Measurements from ENCODE around the gene NLRX1.
"Not testable (repeated sequence)": the region's sequence is repeated elsewhere in the genome, so short reads cannot be mapped to it uniquely, and the experiment has no call there.

Gene NLRX1, protein sequence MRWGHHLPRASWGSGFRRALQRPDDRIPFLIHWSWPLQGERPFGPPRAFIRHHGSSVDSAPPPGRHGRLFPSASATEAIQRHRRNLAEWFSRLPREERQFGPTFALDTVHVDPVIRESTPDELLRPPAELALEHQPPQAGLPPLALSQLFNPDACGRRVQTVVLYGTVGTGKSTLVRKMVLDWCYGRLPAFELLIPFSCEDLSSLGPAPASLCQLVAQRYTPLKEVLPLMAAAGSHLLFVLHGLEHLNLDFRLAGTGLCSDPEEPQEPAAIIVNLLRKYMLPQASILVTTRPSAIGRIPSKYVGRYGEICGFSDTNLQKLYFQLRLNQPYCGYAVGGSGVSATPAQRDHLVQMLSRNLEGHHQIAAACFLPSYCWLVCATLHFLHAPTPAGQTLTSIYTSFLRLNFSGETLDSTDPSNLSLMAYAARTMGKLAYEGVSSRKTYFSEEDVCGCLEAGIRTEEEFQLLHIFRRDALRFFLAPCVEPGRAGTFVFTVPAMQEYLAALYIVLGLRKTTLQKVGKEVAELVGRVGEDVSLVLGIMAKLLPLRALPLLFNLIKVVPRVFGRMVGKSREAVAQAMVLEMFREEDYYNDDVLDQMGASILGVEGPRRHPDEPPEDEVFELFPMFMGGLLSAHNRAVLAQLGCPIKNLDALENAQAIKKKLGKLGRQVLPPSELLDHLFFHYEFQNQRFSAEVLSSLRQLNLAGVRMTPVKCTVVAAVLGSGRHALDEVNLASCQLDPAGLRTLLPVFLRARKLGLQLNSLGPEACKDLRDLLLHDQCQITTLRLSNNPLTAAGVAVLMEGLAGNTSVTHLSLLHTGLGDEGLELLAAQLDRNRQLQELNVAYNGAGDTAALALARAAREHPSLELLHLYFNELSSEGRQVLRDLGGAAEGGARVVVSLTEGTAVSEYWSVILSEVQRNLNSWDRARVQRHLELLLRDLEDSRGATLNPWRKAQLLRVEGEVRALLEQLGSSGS

DNA sequence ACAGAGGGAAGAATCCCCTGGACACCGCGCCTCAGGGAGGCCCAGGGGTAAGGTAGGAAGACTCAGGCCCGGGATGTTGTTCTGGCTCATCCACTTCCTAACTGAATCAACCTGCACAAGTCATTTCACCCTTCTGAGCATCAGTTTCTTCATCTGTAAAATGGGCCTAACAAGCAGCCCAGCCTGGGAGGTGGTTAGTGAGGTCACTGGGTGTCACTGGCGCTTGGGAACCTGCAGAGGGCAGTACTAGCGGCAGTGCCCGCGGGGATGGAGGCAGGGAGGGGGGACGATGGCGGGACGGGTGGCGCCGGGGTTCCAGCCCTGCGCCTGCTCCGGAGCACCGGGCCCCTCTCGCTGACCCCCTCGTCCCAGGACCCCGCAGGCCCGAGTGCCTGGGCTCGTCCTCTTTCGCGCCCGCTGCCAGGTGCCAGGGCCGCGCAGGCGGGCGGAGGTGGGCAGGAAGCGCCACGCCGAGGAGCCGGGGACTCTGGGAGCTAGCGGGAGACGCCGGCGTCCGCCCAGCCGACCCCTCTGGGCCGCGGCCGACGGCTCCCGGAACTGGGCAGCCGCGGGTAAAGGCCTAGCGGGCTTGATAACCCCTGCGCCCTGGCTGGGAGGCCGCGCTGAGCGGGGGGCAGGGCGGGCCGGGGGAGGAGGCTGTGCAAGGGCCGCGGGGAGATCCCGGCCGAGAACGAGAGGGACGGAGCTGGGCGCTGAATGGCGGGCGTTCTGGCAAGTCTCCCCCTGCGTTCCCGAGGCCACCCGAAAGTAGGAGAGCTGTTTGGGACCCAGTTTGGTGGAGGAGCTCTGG lies at the start of gene NLRX1:
NLRX1 (plus strand) TSS at position 255 of the 811 bp plus-strand sequence. CDS start 2,679 bp downstream, outside the sequence.
- DNase-seq: peak; percentile 79 to 95 (median 92)

DNA sequence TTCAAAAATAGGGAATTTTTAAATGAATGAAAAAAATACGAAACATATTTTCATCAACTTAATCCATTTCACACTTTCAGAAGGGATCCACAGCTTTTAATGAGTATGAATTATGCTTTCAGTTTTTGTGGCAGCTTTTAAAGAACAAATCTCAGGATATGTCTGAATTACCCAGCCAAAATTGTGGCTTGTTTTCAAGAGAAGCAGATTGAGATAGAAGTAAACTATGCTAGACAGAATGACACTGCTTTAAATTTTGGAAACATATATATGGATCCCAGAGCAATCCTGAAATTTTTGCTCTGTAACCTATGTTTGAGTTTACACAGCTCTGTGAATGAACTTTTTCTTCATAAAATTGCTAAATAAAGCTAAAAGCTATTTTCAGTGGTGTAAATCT lies 49.6 kb upstream of the NLRX1 start:
- DNase-seq: no peak

DNA sequence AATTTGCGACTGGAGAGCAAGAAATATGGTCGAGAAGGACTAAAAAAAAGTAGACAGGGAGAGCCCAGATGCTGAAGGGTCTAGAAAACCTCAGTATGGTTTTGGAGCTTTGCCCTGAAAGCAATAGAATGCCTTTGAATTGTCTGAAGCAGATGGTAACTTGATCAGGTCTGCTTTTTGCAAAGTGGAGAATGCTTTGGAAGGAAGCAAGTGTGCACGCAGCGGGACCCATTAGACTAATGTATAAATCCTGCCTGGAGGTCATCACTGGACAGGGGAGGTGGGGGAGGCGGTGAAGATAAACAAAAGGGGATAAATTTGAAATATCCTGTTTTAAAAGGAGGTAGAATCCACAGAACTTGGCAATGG lies 47.9 kb upstream of the NLRX1 start:
- peak; percentile 43 to 90 (median 74) for DNase-seq

DNA sequence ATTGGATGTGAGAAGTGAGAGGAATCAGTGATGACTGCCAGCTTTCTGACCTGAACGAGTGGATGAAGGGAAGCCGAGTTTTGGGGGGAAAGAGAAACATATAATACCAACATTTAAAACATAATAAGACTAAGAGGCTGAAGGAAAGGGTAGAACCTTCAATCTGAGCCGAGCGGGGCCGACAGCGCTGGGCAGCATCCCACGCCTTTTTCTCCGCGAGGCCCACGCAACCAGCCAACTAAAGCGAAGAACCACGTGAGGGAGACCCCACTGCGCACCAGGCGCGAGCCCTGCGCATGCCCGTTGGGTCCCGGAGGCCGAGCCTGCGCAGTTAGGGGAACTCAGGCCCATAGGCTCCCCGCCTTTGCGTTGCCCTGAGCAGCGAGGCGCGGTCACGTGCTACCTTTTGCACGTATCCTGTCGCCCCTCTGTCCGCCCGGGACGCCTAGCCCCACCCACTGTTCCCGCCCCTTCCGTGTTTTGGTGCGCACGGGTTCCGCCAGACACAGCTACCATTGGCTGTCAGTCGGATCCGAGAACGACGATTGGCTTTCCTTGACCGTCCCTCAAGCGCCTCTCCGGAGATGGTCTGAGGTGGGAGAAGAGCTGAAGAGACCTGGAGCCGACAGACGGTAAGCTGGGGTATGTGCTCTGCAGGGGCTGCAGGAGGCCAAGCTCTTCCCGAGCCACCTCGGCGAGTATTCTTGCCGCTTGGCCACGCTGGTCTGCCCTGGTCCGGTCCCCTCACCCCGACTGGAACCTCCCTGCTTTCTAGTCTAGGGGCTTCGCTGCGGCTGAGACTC lies 47.3 kb upstream of the NLRX1 start, which contains the start of gene HINFP:
HINFP (plus strand) TSS at position 573 of the 803 bp plus-strand sequence. CDS start 5,365 bp downstream, outside the sequence.
- peak; percentile 99 to 100 (median 99) for DNase-seq

DNA sequence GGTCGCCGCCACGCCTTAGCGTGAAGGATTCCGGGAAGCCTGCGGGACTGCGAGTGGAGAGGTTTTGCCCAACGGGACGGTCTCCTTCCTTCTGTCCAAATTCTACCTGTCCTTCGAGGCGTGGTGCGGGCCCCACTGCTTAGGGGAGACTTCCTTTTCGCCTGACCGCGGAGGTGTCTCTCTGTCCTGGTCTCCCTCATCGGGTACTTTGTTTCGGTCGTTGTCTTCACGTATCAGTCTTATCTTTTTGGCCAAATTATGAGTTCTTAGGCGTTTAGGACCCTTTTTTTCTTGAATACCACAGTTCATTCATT lies 46.8 kb upstream of the NLRX1 start:
- no peak for DNase-seq

DNA sequence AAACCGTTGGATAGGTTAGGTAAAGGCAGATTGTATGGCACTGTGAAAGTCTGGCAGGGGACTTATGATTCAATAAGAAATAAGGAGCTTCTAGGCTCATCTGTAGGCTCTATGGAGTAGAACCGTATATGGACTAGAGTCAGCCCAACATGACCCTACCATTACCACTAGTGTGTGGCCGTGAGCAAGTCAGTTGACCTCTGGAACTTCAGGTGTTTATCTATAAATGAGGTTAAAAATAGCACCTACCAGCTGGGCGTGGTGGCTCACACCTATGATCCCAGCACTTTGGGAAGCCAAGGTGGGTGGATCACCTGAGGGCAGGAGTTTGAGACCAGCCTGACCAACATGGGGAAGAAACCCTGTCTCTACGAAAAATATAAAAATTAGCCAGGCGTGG lies 42.7 kb upstream of the NLRX1 start:
- no peak for DNase-seq

DNA sequence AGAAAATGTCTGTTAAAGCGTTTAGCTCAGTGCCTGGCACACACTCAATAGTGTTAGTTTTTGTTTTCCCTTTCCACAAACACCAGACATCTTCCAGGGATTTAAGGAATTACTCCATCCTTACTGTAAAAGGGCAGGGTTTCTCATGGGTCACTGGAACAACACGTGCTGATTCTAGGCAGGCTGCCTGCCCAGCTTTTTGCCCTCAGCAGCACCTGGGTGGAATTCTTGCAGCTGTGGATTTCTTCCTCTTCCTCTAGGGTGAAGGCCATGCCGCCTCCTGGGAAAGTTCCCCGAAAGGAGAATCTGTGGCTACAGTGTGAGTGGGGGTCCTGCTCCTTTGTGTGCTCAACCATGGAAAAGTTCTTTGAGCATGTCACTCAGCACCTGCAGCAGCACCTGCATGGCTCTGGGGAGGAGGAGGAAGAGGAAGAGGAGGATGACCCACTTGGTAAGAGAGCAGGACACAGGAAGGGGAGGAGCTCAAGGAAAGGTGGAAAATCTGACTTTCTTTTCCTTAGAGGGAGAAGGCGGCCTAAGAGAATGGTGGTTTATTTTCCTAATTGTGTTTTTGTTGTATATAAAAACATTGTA lies 41.8 kb upstream of the NLRX1 start:
- no peak for DNase-seq

DNA sequence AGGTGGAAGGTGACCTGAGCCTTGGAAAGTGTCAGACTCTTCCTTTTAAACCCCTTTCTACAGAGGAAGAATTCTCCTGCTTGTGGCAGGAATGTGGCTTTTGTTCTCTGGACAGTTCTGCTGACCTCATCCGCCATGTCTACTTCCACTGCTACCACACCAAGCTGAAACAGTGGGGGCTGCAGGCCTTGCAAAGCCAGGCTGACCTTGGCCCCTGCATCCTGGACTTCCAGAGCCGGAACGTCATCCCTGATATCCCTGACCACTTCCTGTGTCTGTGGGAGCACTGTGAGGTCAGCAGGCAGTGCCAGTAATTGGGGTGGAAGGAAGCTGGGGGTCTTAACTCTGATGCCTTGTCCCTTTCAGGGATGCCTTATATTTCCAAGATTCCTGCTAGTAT lies 37.9 kb upstream of the NLRX1 start:
- no peak for DNase-seq

DNA sequence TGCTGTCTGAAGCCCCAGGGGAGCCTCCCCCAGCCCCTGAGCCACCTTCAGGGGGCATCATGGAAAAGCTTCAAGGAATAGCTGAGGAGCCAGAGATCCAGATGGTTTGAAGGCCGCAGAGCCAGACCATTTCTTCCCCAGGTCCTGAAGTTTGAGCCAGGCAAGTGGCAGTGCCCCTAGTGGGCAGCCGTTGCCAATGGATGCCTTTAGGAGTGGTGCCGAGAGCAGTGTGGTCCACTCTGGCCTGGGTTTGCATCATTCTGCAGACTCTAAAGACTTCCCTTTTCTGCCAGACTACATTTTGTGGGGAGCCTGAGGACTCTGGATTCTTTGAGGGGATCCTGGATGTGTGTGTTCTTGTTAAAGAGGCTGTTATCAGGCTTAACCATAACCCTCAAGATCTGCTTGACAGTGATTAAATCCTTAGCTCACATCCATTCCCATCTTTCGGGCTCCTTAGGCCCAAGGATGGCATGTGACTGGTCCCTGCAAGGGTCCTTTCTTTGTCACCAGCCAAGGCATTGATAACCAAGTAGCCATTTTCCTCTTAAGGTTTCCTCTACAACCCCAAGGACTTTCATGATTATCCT lies 34.0 kb upstream of the NLRX1 start:
- DNase-seq: no peak

DNA sequence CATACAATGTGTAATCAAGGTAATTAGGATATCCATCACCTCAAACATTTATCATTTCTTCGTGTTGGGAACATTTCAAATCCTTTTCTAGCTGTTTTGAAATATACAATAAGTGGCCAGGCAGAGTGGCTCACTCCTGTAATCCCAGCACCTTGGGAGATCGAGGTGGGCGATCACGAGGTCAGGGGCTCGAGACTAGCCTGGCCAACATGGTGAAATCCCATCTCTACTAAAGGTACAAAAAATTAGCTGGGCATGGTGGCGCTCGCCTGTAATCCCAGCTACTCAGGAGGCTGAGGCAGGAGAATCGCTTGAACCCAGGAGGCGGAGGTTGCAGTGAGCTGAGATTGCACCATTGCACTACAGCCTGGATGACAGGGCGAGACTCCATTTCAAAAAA lies 29.2 kb upstream of the NLRX1 start:
- not testable (repeated sequence) for DNase-seq

DNA sequence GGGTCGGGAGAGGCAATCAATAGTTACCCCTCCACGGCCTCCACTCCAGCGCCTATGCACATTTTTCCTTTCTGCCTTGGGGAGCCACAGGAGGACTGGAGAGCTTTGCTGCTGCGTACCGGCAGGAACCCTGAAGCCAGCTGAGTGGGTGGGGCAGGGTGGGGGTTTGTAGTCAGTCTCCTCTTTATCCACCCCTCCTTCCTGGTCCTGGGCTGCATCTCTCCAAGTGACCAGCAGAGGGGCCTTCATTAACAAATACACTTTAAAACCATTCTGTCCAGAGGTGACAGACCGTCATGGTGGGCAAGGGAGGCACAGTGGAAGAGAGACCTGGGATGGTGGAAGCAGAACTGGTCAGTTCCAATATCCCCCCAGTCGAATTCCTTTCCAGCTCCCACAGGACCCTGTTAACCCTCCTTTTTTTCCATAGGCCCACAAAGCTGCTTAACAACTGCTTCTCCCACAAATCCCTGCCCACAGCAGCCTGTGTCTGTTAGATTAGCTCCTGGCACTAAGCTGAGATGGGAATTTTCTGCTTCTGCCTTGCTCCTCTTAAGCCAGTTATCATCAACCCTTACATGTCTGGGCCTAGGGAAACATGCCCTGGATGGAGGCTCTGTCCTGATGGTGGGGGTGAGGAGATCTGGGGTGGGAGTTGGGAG lies 23.6 kb upstream of the NLRX1 start:
- DNase-seq: peak; percentile 6 to 83 (median 70)

DNA sequence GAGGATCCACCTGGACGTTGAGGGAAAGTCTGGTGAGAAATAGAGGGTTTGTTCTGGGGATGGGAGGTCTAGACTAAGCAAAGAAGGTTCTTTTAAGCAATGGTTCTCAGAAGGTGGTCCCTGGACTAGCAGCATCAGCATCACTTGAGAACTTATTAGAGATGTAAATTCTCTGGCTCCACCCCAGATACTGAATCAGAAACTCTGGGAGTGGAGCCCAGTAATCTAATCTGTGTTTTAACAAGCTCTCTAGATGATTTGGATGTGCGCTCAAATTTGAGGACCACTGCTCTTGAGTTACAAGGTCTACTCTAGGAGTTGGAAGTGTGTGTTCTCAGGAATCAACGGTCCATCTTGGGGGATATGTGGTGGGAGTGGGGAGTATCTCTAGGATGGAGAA lies 23.0 kb upstream of the NLRX1 start:
- DNase-seq: no peak

DNA sequence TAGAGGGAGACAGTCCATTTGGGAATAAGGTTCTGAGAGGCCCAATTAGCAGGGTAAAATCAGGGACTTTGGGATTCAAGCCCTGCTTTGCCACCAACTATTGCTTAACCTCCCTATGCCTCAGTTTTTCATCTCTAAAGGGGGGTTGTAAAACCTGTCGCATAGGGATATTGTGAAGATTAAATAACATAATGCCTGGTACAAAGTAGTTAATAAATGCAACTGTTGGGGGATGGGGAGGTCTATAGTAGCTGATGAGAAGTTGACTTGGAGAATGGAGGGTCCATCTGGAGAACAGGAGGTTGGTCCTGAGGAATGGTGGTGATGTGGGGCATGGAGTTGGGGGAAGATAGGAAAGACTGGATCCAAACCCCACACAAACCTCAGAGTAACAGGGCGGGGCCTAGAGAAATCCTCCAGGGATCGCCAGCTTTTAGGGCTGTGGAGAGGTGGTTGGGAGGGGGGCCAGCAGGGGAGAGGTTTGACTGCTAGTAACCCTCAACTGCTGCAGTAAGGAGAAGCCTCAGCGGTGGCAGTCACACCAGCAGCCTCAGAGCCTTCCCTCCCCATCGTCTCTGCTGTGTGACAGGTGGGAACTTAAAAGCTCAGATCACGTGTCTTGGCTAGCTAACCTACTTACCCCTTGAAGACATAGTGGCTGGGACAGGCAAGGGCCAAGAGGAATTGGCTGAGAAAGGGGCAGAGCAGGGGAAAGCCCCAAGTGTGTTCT lies 20.8 kb upstream of the NLRX1 start:
- peak in 2 of 3 experiments; percentile 30 to 52 for DNase-seq

DNA sequence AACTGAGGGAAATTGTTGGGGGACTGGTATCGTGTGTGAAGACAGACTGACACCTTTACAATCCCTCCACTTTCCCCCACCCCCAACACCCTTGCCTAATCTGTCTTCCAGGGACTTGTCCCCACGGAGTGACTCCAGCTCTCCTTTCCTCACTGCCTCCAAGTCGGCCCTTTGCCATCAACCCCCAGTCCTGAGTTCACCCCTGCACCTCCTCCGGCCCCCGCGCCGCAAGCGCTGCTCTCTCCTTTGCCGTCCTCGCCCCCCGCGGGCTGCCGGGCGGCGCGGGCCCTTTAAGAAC lies 19.9 kb upstream of the NLRX1 start:
- DNase-seq: no peak

DNA sequence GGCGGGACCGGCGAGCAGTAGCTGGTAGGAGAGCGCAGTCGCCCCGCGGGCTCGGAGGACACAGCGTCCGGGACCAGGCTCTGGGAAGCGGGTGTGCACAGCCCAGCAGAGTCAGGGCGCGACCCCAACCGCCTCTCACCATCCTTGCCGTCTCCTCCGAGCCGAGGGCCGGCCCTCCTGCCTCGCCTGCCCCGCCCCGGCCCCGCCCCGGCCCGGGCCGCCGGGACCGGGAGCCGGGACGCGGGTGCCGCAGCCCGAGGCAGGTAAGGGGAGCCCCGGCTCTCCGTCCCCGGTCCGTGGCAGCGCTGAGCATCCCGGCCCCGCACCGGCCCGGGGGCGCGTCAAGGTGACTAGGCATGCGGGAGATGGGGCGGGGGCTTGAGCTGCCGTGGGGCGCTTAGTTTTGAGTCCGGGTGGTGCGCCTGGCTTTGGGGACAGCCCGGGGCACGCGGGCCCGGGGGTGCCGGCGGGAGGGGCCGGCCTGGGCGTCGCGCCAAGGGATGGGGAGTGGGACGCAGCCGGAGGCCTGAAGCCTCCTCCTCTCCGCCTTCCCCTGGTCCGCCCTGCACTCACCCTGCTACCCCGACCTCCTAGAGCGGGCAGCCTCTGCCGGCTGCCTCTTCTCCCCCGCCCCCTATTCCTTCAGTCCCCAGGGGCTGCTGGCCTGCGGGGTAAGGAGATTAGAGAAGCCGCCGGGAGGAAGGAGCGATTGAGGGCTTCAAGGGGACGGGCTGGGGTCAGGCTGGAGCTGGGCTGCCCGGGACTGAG lies 19.3 kb upstream of the NLRX1 start, which contains the start of gene ABCG4:
ABCG4 (plus strand) TSS at position 35 of the 768 bp plus-strand sequence. CDS start 914 bp downstream, outside the sequence.
- peak; percentile 12 to 61 (median 56) for DNase-seq

DNA sequence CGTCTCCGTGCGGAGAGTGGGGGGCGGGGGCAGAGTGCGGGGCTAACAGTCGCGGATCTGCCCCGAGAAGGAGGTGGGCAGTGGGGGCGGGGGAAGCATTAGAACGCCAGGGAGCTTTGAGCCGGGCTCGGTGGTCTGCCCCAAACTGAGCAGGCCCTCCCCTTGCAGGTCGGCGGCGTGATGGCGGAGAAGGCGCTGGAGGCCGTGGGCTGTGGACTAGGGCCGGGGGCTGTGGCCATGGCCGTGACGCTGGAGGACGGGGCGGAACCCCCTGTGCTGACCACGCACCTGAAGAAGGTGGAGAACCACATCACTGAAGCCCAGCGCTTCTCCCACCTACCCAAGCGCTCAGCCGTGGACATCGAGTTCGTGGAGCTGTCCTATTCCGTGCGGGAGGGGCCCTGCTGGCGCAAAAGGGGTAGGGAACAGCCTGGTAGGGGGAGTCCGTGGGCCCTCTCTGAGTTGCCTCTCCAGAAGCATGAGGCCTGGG lies 18.7 kb upstream of the NLRX1 start:
- DNase-seq: no peak

DNA sequence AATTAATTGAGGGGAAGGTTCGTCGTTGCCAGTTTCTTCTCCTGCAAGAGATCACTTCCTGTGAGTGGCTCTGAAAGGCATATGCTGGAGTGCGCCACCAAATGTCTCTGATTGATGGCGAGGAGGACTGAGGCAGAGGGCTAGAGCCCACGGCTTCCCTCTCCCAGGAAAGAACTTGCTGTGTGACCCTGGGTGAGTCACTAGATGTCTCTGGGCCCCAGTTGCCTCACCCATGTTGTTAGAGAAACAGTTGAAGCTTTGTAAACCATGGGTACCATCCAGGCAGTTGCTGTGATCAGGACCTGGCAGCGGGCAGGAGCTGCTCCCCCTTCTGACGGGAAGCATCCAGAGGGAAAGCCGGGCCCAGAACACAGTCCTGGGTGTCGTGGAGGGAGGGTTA lies 16.5 kb upstream of the NLRX1 start:
- DNase-seq: no peak

DNA sequence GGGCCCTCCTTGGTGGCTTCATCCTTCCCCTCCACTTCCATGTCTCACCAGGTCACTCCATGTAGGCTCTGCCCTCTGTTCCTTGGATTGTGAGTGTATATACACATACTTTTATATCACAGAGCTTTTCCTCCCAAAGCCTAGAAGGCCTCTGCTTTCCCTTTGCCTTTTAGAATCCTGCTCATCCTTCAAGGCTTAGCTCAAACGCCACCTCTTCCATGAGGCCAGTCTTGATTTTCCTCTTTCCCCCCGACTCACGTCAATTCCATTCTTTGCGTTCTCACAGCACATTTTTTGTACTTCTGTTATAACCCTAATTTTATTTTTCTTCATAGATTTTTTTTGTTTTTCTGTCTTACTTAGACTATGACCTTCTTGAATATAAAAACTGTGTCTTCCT lies 15.9 kb upstream of the NLRX1 start:
- DNase-seq: no peak
